HPDE6-E6E7 (cell line): ENCODE measurements around the gene ATP2B3.

Source experiments
- DNase-seq: peaks from one replicate; pipeline ENCODE4 v3.0.0; 2011; ENCODE audit warnings: missing footprints; ENCODE audit errors: extremely low spot score

Gene ATP2B3

GRCh38 chrX:153612413-153612812 is 95.0 kb downstream of the ATP2B3 start:
- DNase-seq, result no peak

- no peak for DNase-seq
These were observed 97.4 kb downstream of the ATP2B3 start for GRCh38 chrX:153614818-153615217.

GRCh38 chrX:153620576-153620975 is 103.1 kb downstream of the ATP2B3 start:
- no peak for DNase-seq

- DNase-seq, result no peak
These were observed 104.6 kb downstream of the ATP2B3 start for GRCh38 chrX:153621949-153622598.

- no peak for DNase-seq
These were observed 105.3 kb downstream of the ATP2B3 start for GRCh38 chrX:153622661-153623309.

- no peak for DNase-seq
These were observed 106.0 kb downstream of the ATP2B3 start for GRCh38 chrX:153623310-153624029.

GRCh38 chrX:153624196-153625091 is 107.0 kb downstream of the ATP2B3 start:
- no peak for DNase-seq

GRCh38 chrX:153625271-153626024 is 108.0 kb downstream of the ATP2B3 start:
- no peak for DNase-seq

GRCh38 chrX:153626025-153626633 is 108.7 kb downstream of the ATP2B3 start:
- DNase-seq, result no peak

GRCh38 chrX:153626863-153627674 is 109.6 kb downstream of the ATP2B3 start:
- no peak for DNase-seq

GRCh38 chrX:153627675-153628111 is 110.3 kb downstream of the ATP2B3 start:
- no peak for DNase-seq

GRCh38 chrX:153628129-153628528 is 110.7 kb downstream of the ATP2B3 start:
- DNase-seq, result no peak

- no peak for DNase-seq
These were observed 111.2 kb downstream of the ATP2B3 start for GRCh38 chrX:153628665-153629064.

- no peak for DNase-seq
These were observed 113.9 kb downstream of the ATP2B3 start for GRCh38 chrX:153631346-153631745.

- DNase-seq, result no peak
These were observed 114.6 kb downstream of the ATP2B3 start for GRCh38 chrX:153631907-153632594.
